Nephron progenitor cell (in vitro differentiated cells): ENCODE measurements around the gene CD46.
A peak's percentile ranks its signal among the peaks of the same experiment; 100 is the strongest.

ENCODE experiments used
- DNase-seq: peaks from one replicate; pipeline ENCODE4 v3.0.0; 2021
- H3K27ac Mint-ChIP-seq: 2 replicates; pipeline ENCODE4 v1.8.0; 2021; ENCODE audit warnings: mild to moderate bottlenecking, moderate library complexity, mixed read lengths
- H3K27me3 Mint-ChIP-seq: 2 replicates; pipeline ENCODE4 v1.8.0; 2021; ENCODE audit warnings: mild to moderate bottlenecking, low read depth, mixed read lengths; ENCODE audit not compliant: poor library complexity
- H3K36me3 Mint-ChIP-seq: 2 replicates; pipeline ENCODE4 v1.8.0; 2021; ENCODE audit warnings: low read depth, mixed read lengths
- H3K4me1 Mint-ChIP-seq: 2 replicates; pipeline ENCODE4 v1.8.0; 2021; ENCODE audit warnings: mixed read lengths
- H3K4me3 Mint-ChIP-seq: 2 replicates; pipeline ENCODE4 v1.8.0; 2021; ENCODE audit warnings: mild to moderate bottlenecking, moderate library complexity, mixed read lengths
- H3K9me3 Mint-ChIP-seq: 2 replicates; pipeline ENCODE4 v1.8.0; 2021; ENCODE audit warnings: mild to moderate bottlenecking, moderate library complexity, mixed read lengths
- CTCF ChIP-seq: fragments of 200-600 bp; sonication (generic); IDR thresholded peaks from 2 replicates; pipeline ENCODE4 v1.5.0; 2021; ENCODE audit warnings: antibody characterized with exemption

CD46 gene

GRCh38 chr1:207835958-207836357 lies 84.1 kb downstream of the CD46 start:
- peaks cover 7% of the 10 kb centered on the region for H3K27me3 Mint-ChIP-seq
- H3K4me3 Mint-ChIP-seq, result no peak overlapping the region
- H3K9me3 Mint-ChIP-seq, result no peaks in the 10 kb centered on the region
- peaks cover 82% of the 10 kb centered on the region for H3K4me1 Mint-ChIP-seq
- DNase-seq, result no peak
- no peak for TF ChIP-seq CTCF
- H3K27ac Mint-ChIP-seq, result no peak overlapping the region
- no peaks in the 10 kb centered on the region for H3K36me3 Mint-ChIP-seq

DNA sequence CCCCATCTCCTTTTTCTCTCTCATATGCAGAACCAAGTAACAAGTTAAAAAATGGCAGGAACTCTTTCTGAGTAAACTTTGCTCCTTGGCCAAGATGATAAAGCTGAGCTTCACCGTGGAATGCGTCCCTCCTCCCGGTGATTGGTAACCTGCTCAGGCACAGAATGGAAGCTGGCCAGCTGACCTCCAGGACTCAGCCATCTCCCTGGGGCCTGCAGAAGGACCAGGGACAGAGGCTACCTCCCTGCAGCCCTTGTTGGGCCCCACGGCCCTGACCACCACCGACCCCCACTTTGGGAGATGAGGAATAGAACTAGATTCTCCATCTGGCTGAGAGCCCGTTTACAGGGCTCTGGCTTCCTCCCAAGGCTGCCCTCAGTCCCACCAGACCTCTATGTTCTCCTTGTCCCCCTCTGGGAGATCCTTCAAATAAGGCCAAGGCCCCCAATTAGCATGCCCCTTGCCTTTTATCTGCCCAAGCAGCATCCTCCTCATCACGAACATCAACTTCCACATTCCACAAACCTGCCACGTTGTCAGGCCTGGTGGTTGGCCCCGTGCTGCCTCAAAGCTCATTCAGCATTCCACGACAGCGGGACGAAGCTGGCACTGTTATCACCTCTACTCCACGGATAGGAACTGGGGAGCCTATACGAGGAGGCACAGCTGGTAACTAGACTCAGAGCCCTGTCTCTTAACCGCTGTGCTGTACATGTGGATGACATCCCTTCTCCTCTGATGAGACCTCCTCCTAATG lies 84.9 kb downstream of the CD46 start:
- Mint-ChIP-seq H3K27ac (no peak overlapping the region), H3K4me3 (no peak overlapping the region), H3K27me3 (peaks cover 7% of the 10 kb centered on the region), H3K36me3 (no peaks in the 10 kb centered on the region), H3K9me3 (no peaks in the 10 kb centered on the region), H3K4me1 (peaks cover 85% of the 10 kb centered on the region)
- DNase-seq, result no peak
- TF ChIP-seq CTCF, result no peak

DNA sequence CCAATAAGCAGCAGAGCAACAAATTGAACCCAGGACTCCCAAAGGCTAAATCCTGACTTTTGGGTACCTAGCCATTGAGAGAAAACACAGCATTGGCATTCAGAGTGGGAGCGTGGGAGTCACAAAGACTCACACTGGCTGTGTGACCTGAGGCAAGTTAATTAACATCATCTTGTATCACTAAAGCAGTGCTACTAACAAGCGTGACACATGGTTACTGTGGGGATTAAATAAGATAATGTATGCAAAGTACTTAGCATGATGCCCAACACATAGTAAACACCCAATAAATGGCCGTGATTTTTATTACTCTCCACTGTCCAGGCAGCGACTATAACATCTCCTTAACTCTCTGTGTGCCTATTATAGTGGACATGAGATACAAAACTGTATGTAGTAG lies 85.8 kb downstream of the CD46 start:
- H3K4me3 Mint-ChIP-seq, result no peak overlapping the region
- no peak for TF ChIP-seq CTCF
- no peaks in the 10 kb centered on the region for H3K9me3 Mint-ChIP-seq
- DNase-seq, result no peak
- H3K27ac Mint-ChIP-seq, result no peak overlapping the region
- H3K36me3 Mint-ChIP-seq, result no peaks in the 10 kb centered on the region
- peaks cover 85% of the 10 kb centered on the region for H3K4me1 Mint-ChIP-seq
- H3K27me3 Mint-ChIP-seq, result peaks cover 3% of the 10 kb centered on the region

- H3K9me3 Mint-ChIP-seq, result no peaks in the 10 kb centered on the region
- peak overlapping the region; percentile 18 for H3K27ac Mint-ChIP-seq
- peaks cover 86% of the 10 kb centered on the region for H3K4me1 Mint-ChIP-seq
- no peak for TF ChIP-seq CTCF
- DNase-seq, result no peak
- H3K27me3 Mint-ChIP-seq, result peaks cover 3% of the 10 kb centered on the region
- H3K36me3 Mint-ChIP-seq, result no peaks in the 10 kb centered on the region
- H3K4me3 Mint-ChIP-seq, result peak overlapping the region; percentile 2
Measured at GRCh38 chr1:207838156-207839082, 86.6 kb downstream of the CD46 start.

- peak overlapping the region; percentile 18 for H3K27ac Mint-ChIP-seq
Measured at GRCh38 chr1:207839083-207839413, 87.2 kb downstream of the CD46 start.

More at GRCh38 chr1:207839083-207839413, 87.2 kb downstream of the CD46 start:
- TF ChIP-seq CTCF, result no peak
- H3K4me1 Mint-ChIP-seq, result peaks cover 86% of the 10 kb centered on the region
- peaks cover 9% of the 10 kb centered on the region for H3K27me3 Mint-ChIP-seq
- H3K9me3 Mint-ChIP-seq, result no peaks in the 10 kb centered on the region
- H3K36me3 Mint-ChIP-seq, result no peaks in the 10 kb centered on the region
- no peak overlapping the region for H3K4me3 Mint-ChIP-seq
- DNase-seq, result no peak
